ENCODE results near the gene ERP44.

DNA sequence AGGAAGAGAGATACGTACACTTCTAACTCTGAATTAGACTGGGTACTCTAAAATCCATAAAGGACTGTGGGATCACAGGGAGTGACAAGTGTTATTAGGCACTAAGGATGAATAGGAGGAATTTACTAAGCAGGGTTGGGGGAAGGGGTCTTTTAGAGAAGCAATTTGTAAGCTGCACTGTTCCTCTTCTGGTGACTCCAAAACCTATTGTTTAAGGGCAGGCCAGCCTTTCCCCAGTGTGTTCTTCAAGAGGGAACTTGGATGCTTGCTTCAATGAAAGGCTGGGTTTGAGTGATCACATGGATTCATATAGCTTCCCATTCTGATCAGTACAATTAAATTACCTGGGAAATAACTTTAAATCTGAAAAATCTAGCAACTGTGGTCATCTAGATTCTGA is 120.6 kb downstream of the ERP44 start:
- TF ChIP-seq, protein P1, sequence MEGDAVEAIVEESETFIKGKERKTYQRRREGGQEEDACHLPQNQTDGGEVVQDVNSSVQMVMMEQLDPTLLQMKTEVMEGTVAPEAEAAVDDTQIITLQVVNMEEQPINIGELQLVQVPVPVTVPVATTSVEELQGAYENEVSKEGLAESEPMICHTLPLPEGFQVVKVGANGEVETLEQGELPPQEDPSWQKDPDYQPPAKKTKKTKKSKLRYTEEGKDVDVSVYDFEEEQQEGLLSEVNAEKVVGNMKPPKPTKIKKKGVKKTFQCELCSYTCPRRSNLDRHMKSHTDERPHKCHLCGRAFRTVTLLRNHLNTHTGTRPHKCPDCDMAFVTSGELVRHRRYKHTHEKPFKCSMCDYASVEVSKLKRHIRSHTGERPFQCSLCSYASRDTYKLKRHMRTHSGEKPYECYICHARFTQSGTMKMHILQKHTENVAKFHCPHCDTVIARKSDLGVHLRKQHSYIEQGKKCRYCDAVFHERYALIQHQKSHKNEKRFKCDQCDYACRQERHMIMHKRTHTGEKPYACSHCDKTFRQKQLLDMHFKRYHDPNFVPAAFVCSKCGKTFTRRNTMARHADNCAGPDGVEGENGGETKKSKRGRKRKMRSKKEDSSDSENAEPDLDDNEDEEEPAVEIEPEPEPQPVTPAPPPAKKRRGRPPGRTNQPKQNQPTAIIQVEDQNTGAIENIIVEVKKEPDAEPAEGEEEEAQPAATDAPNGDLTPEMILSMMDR (IDR thresholded peaks at IDR 0.05; ENCODE audit: low read depth, low read length, poor library complexity, severe bottlenecking) = no peak
- TF ChIP-seq EZH2phosphoT487 (IDR thresholded peaks at IDR 0.05; ENCODE audit: borderline replicate concordance, low read length) = no peak

All from DOHH2 (cell line).